Measurements from ENCODE around the gene PHC2.
A peak's percentile ranks its signal among the peaks of the same experiment; 100 is the strongest.

PHC2 gene

GRCh38 chr1:33346533-33346926, 84.4 kb downstream of the PHC2 start:
- H3K4me3 ChIP-seq (ENCODE audit: low read depth, low read length) = peak overlapping the region; percentile 87
- TF ChIP-seq, protein P1, sequence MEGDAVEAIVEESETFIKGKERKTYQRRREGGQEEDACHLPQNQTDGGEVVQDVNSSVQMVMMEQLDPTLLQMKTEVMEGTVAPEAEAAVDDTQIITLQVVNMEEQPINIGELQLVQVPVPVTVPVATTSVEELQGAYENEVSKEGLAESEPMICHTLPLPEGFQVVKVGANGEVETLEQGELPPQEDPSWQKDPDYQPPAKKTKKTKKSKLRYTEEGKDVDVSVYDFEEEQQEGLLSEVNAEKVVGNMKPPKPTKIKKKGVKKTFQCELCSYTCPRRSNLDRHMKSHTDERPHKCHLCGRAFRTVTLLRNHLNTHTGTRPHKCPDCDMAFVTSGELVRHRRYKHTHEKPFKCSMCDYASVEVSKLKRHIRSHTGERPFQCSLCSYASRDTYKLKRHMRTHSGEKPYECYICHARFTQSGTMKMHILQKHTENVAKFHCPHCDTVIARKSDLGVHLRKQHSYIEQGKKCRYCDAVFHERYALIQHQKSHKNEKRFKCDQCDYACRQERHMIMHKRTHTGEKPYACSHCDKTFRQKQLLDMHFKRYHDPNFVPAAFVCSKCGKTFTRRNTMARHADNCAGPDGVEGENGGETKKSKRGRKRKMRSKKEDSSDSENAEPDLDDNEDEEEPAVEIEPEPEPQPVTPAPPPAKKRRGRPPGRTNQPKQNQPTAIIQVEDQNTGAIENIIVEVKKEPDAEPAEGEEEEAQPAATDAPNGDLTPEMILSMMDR (IDR thresholded peaks at IDR 0.05; ENCODE audit: low read depth, low read length) = no peak

DNA sequence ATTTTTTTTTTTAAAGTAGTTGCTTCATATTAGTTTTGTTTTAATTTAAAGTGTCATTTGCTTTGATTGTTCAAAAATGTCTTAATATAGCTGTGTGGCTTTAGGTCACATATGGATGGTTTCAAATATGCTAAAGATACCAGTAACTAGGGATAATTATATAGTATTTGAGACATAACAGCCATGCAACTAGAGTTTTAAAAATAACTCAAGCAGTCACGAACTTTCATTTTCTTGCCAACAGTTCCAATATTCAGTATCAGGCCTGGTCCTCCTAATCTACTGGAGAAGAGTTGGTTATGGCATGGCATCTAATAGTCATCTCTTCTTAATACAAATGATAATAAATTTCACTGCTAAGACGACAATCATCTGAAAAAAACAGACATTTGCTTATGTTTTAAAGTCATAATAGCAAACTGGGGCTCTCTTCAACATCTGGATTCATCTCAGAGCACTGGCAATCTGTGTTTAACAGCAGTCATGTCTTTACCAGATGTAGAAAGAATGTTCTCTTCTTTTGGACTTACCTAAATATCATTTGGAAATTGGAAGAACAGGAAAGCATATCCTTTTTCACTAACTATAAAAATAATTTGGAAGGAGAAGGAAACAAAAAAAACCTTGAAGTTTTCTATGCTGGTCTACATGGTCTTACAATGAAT, 85.9 kb downstream of the PHC2 start:
- peak overlapping the region; percentile 87 for H3K4me3 ChIP-seq (ENCODE audit: low read depth, low read length)
- TF ChIP-seq, protein P1 (IDR thresholded peaks at IDR 0.05; ENCODE audit: low read depth, low read length) = no peak

- TF ChIP-seq, protein P1 (IDR thresholded peaks at IDR 0.05; ENCODE audit: low read depth, low read length) = no peak
- H3K4me3 ChIP-seq (ENCODE audit: low read depth, low read length) = no peak overlapping the region
These were observed 87.4 kb downstream of the PHC2 start for GRCh38 chr1:33343539-33343938.

GRCh38 chr1:33342041-33342723, 88.7 kb downstream of the PHC2 start:
- TF ChIP-seq, protein P1 (IDR thresholded peaks at IDR 0.05; ENCODE audit: low read depth, low read length) = no peak
- H3K4me3 ChIP-seq (ENCODE audit: low read depth, low read length) = peak overlapping the region; percentile 8; the same call in 1 of the 2 replicates

GRCh38 chr1:33341190-33341589, 89.7 kb downstream of the PHC2 start:
- H3K4me3 ChIP-seq (ENCODE audit: low read depth, low read length) = no peak overlapping the region
- TF ChIP-seq, protein P1 (IDR thresholded peaks at IDR 0.05; ENCODE audit: low read depth, low read length) = no peak

DNA sequence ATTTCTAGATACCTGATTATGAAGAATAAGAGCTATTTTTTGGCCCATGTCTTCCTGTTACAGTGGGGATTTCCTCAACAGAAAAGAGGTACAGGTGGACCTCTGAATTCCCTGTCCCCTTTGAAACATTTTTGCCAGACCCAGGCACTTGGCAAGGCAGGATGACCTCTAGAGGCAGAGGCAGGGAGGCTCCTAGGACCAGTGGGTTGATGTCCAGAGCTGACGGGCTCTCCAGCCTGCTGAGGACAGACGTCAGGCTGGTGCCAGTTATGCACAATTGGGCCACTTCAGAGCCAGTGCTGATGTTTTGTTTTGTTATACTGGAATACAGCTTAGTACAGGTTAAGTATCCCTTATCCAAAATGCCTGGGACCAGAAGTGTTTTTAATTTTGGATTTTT, 91.5 kb downstream of the PHC2 start:
- TF ChIP-seq, protein P1 (IDR thresholded peaks at IDR 0.05; ENCODE audit: low read depth, low read length) = 0 out of 2 replicates have a peak, but pooled peaks have one; percentile 5
- peak overlapping the region; percentile 22; the same call in 1 of the 2 replicates for H3K4me3 ChIP-seq (ENCODE audit: low read depth, low read length)
